Sigmoid colon (tissue), 7 donors: ENCODE results near the gene GREB1. TPM values are rescaled to one million over a fixed set of nuclear protein-coding genes. Genes with fewer than 3 reads are reported as not detected.

Experiments used
- DNase-seq: peaks from one replicate; pipeline ENCODE4 v3.0.0-alpha.2; 2019
- H3K27ac ChIP-seq, 4 donors: fragments of 200-600 bp; sonication (generic); one replicate each; pipeline ENCODE4 v1.5.1; 2016 to 2019; ENCODE audit warnings: mild to moderate bottlenecking in 1 of 4
- H3K27me3 ChIP-seq, 3 donors: fragments of 200-600 bp; sonication (generic); one replicate each; pipeline ENCODE4 v1.5.1; 2019; ENCODE audit warnings: mild to moderate bottlenecking in 1 of 3
- H3K36me3 ChIP-seq, 4 donors: fragments of 200-600 bp; sonication (generic); one replicate each; pipeline ENCODE4 v1.5.1; 2016 to 2019
- H3K4me1 ChIP-seq, 4 donors: fragments of 200-600 bp; sonication (generic); one replicate each; pipeline ENCODE4 v1.5.1; 2017 to 2019
- H3K4me3 ChIP-seq, 4 donors: fragments of 200-600 bp; sonication (generic); one replicate each; pipeline ENCODE4 v1.5.1; 2017 to 2019; ENCODE audit warnings: mild to moderate bottlenecking in 2 of 4, moderate library complexity in 1 of 4
- H3K9me3 ChIP-seq, 4 donors: fragments of 200-600 bp in 3 of 4; sonication (generic) in 3 of 4; one replicate each; pipeline versions ENCODE4 v1.5.1 to v1.6.1; 2013 to 2019
- EP300 ChIP-seq, 4 donors: sonication (generic); formaldehyde crosslinking; IDR thresholded peaks; one replicate each; pipeline ENCODE4 v1.6.1; 2017; ENCODE audit warnings: antibody characterized with exemption in 4 of 4
- POLR2A ChIP-seq, 2 donors: fragments of 450-650 bp; IDR thresholded peaks; one replicate each; pipeline ENCODE4 v1.6.1; 2016; ENCODE audit warnings: antibody characterized with exemption in 2 of 2, mild to moderate bottlenecking in 2 of 2, moderate library complexity in 2 of 2
- POLR2AphosphoS5 ChIP-seq, 4 donors: sonication (generic); formaldehyde crosslinking; IDR thresholded peaks; one replicate each; pipeline ENCODE4 v1.6.1; 2017; ENCODE audit warnings: antibody characterized with exemption in 4 of 4
- WGBS, 2 donors: extraction: QIAGEN DNeasy Blood & Tissue Kit; methylation state at CpG; one replicate each; pipeline ENCODE4 v1.1.7; 2013; 5-methylcytosine and 5-hydroxymethylcytosine counted together
- intact Hi-C: fragments of 100-400 bp; cut with DNase I; formaldehyde crosslinking; loops from one replicate; pipeline ENCODE4 v1.15.1; 2023
- polyA plus RNA-seq, 3 donors: library from polyadenylated mRNA; stranded (reverse); fragments of 200-250 nt; gene quantifications; one replicate each; pipeline ENCODE4 v1.2.3, GENCODE V29; 2013
- total RNA-seq, 4 donors: library from RNA; depleted of rRNA; stranded (reverse); fragments of >200 nt; gene quantifications; one replicate each; pipeline ENCODE4 v1.1.0, GENCODE V29; 2016
- TF ChIP-seq, protein P1 (sequence below), 4 experiments: fragments of 450-650 bp in 3 of 4; fragments of 200-600 bp in 1 of 4; IDR thresholded peaks; one replicate each; pipeline ENCODE4 v1.5.1; 2016 to 2019; ENCODE audit warnings: antibody characterized with exemption in 4 of 4, mild to moderate bottlenecking in 3 of 4, moderate library complexity in 2 of 4
- donor health status: healthy with polysubstance abuse.
- donor health status: Bipolar disorder and iron deficiency.
- donor health status: healthy.

The GREB1 gene
- total and polyA plus RNA-seq, 7 donors: 0.28 to 2.5 (median 1.1) TPM; not detected in 1

DNA sequence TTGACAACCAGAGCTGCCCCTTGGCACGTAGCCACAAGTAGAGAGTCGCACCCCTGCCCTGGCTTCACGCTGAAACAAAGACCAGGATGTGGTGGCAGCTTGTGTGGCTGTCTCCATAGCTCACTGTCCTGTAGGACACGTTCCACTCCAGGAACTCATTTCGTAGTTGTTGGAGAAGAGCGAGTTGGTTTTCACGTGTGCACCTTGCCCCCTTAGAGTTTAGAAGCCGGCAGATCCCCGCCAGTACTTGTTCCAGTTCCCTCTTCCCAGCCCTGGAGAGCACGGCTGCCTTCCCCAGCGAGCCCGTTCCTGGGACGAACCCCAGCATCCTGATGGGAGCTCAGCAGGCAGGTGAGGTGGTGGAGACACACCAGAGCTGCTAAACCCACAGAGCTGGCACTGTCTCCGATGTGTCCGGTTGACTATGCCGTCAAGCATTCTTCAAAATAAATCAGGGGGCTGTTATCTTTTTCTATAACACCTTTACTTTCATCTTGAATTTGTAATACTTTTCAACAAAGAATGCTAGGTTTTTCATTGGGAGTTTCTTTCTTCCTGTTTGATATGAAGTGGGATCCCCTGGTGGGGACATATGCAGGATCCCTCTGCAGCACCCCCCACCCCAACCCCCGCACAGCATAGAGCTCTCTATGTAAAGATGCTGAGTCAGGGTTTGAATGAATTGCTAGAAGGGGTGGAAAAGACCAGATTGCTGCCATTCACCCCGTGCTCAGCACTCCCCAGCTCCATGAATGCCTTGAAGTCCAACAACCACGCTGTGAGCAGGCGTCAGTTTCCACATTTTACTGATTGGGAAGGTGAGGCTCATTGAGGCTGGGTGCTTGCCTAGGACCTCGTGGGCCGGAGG is 44.5 kb downstream of the GREB1 start:
- peak; percentile 21 for DNase-seq
- WGBS, 2 donors: 89 to 90% methylated on average over 22 of the region's 22 CpGs
- no peak overlapping the region for H3K27ac ChIP-seq
- no peak overlapping the region for H3K4me3 ChIP-seq
- H3K4me1 ChIP-seq: peaks cover 0 to 16% (median 2%) of the 10 kb centered on the region in 4 donors
- TF ChIP-seq POLR2AphosphoS5 (IDR thresholded peaks at IDR 0.05) (no peak), EP300 (IDR thresholded peaks at IDR 0.05) (no peak), POLR2A (IDR thresholded peaks at IDR 0.05) (no peak)
- TF ChIP-seq, protein P1, sequence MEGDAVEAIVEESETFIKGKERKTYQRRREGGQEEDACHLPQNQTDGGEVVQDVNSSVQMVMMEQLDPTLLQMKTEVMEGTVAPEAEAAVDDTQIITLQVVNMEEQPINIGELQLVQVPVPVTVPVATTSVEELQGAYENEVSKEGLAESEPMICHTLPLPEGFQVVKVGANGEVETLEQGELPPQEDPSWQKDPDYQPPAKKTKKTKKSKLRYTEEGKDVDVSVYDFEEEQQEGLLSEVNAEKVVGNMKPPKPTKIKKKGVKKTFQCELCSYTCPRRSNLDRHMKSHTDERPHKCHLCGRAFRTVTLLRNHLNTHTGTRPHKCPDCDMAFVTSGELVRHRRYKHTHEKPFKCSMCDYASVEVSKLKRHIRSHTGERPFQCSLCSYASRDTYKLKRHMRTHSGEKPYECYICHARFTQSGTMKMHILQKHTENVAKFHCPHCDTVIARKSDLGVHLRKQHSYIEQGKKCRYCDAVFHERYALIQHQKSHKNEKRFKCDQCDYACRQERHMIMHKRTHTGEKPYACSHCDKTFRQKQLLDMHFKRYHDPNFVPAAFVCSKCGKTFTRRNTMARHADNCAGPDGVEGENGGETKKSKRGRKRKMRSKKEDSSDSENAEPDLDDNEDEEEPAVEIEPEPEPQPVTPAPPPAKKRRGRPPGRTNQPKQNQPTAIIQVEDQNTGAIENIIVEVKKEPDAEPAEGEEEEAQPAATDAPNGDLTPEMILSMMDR (IDR thresholded peaks at IDR 0.05): no peak
- H3K9me3 ChIP-seq: no peaks in the 10 kb centered on the region
- intact Hi-C loops: no loop called here
- no peaks in the 10 kb centered on the region for H3K27me3 ChIP-seq
- no peaks in the 10 kb centered on the region for H3K36me3 ChIP-seq

DNA sequence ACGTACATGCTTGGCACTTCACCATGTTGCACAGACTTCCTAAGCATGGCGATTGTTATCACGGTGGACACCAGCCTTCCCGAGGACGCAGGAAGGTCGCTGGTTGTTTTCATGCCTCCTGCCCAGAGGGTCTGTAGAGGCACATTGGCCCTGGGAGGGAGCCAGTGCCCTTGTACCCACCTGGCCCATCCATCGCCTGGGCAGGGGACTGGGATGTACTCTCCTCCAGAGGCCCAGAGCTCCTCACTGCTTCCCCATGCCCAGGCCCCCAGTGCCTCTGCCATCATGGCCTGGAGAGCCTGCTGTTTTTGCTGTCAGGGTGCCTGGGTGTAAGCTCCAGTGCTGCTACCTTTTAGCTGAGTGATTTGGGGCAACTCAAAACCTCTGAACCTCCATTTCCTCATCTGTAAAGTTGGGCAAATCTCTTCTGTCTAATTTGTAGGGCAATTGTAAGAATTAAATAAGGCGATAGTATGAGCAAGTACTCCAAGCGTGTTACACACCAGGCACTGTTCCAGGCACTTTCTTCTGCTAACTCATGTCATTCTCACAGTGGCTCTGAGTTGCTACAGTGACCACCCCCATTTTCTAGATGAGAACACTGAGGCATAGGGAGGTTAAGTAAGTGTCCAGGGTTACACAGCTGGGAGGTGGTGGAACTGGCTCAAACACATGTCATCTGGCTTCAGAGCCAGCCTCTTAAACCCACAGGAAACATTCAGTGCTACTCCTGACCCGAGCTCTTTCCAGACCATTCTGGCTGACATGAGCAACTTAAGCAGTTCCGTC is 45.3 kb downstream of the GREB1 start:
- Histone ChIP-seq H3K4me1 (peaks cover 0 to 10% (median 4%) of the 10 kb centered on the region in 4 donors), H3K4me3 (no peak overlapping the region), H3K27ac (no peak overlapping the region), H3K9me3 (no peaks in the 10 kb centered on the region), H3K27me3 (no peaks in the 10 kb centered on the region), H3K36me3 (no peaks in the 10 kb centered on the region)
- DNase-seq: peak; percentile 33
- WGBS, 2 donors: 92 to 93% methylated on average over 11 of the region's 11 CpGs
- intact Hi-C loops: no loop called here
- TF ChIP-seq, protein P1 (IDR thresholded peaks at IDR 0.05): no peak
- TF ChIP-seq POLR2A (IDR thresholded peaks at IDR 0.05) (no peak), POLR2AphosphoS5 (IDR thresholded peaks at IDR 0.05) (no peak), EP300 (IDR thresholded peaks at IDR 0.05) (no peak)

DNA sequence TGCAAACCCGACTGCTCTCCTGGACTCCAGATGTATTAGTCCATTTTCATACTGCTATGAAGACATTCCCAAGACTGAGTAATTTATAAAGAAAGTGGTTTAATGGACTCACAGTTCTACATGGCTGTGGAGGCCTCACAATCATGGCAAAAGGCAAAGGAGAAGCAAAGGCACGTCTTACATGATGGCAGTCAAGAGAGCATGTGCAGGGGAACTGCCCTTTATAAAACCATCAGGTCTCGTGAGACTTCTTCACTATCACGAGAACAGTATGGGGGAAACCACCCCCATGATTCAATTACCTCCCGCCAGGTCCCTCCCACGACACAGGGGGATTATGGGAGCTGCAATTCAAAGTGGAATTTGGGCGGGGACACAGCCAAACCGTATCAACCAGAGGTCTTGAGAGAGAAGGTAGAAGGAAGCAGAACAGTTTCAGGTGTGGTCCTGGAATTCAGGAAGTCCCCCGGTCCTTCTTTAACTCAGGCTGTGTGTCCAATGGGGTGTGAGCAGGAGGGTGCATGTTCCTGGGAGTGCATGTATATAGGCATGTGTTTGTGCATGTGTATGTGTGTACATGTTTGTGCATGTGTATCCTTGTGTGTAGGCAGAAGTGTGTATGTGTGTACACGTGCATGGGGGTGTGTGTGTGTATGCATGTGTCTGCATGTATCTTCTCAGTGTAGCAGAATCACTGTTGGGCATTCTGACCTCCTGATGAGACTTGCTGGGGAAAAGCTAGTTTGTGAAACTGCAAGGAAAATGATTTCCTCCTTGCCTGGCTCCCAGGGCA is 46.2 kb downstream of the GREB1 start:
- peaks cover 0 to 10% (median 0%) of the 10 kb centered on the region in 4 donors for H3K4me1 ChIP-seq
- peak; percentile 28 for DNase-seq
- H3K27me3 ChIP-seq: no peaks in the 10 kb centered on the region
- TF ChIP-seq POLR2AphosphoS5 (IDR thresholded peaks at IDR 0.05): no peak
- no peak for TF ChIP-seq EP300 (IDR thresholded peaks at IDR 0.05)
- no peak for TF ChIP-seq POLR2A (IDR thresholded peaks at IDR 0.05)
- TF ChIP-seq, protein P1 (IDR thresholded peaks at IDR 0.05): no peak
- WGBS, 2 donors: 54 to 77% methylated on average over 10 of the region's 10 CpGs
- H3K4me3 ChIP-seq: no peak overlapping the region
- H3K27ac ChIP-seq: no peak overlapping the region
- H3K9me3 ChIP-seq: no peaks in the 10 kb centered on the region
- no peaks in the 10 kb centered on the region for H3K36me3 ChIP-seq
- intact Hi-C loops: loop anchor here (5.0 kb wide), 1 partner anchor 448 kb away; a partner anchor contains a TSS

DNA sequence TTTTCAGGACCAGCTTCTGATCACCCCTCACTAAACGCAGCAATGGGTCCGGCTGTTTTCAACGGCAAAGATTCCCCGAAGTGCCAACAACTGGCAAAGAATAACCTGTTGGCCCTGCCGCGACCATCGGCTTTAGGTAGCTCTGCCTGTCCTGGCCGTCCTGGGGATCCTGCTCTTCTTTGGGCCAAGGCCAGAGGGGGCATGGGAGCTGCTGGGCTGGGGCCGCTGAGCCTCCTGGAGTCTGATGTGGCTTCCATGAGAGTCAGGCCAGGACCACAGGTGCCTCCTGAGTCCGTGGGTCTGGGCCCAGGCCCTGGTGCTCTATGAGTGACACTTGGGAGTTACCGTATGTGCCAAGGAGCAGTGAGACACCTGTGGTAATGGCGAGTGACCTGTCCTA is 46.9 kb downstream of the GREB1 start:
- Histone ChIP-seq H3K4me1 (peaks cover 0 to 10% (median 0%) of the 10 kb centered on the region in 4 donors), H3K9me3 (no peaks in the 10 kb centered on the region), H3K4me3 (no peak overlapping the region), H3K36me3 (no peaks in the 10 kb centered on the region), H3K27ac (no peak overlapping the region), H3K27me3 (no peaks in the 10 kb centered on the region)
- 94% methylated on average over 12 of the region's 12 CpGs for WGBS, 2 donors
- intact Hi-C loops: loop anchor here (5.0 kb wide), 1 partner anchor 448 kb away; a partner anchor contains a TSS
- DNase-seq: no peak
- TF ChIP-seq POLR2AphosphoS5 (IDR thresholded peaks at IDR 0.05): no peak
- no peak for TF ChIP-seq POLR2A (IDR thresholded peaks at IDR 0.05)
- TF ChIP-seq, protein P1 (IDR thresholded peaks at IDR 0.05): no peak
- no peak for TF ChIP-seq EP300 (IDR thresholded peaks at IDR 0.05)
